ENCODE measurements around the gene CTNNA3. TPM values are rescaled to one million over a fixed set of nuclear protein-coding genes. Genes with fewer than 3 reads are reported as not detected.

Gene CTNNA3
- total and polyA plus RNA-seq, 2 donors (not counting 3 experiments of a cell fraction or from before 2014, with no cell fraction given) = not detected

GRCh38 chr10:66888237-66888636 is 807.8 kb downstream of the CTNNA3 start:
- no peaks in the 10 kb centered on the region for H4K20me1 ChIP-seq (replicated peaks; ENCODE audit: control insufficient read depth, extremely low read depth, insufficient read depth, low read length)
- no peaks in the 10 kb centered on the region for H3K36me3 ChIP-seq (ENCODE audit: control insufficient read depth in 2 of 2, extremely low read depth in 1 of 2, insufficient read depth in 2 of 2, low read length in 2 of 2)
- no peak overlapping the region for H3K4me2 ChIP-seq (ENCODE audit: insufficient read depth, low read length)
- CTCF ChIA-PET = no interaction called here
- no peaks in the 10 kb centered on the region for H3K79me2 ChIP-seq (ENCODE audit: control insufficient read depth, insufficient read depth, low read length)
- dilution Hi-C loops (cut with MboI; ENCODE audit: extremely low pct_ligation_motif_present, low sequenced_read_pairs) = no loop called here
- no peaks in the 10 kb centered on the region for H3K27me3 ChIP-seq (ENCODE audit: control insufficient read depth in 2 of 2, insufficient read depth in 2 of 2, low read length in 2 of 2)
- H3K4me1 ChIP-seq (ENCODE audit: control insufficient read depth, extremely low read depth, insufficient read depth, low read length) = no peaks in the 10 kb centered on the region
- no peak for TF ChIP-seq JUN (IDR thresholded peaks at IDR 0.05; ENCODE audit: borderline replicate concordance, insufficient read depth, insufficient read length, low read depth)
- no peak for TF ChIP-seq GATA2 (IDR thresholded peaks at IDR 0.05; ENCODE audit: insufficient read depth, insufficient read length, low read depth, low read length)
- TF ChIP-seq FOS (IDR thresholded peaks at IDR 0.05; ENCODE audit: borderline replicate concordance, insufficient read depth, low read length) = no peak
- TF ChIP-seq CTCF (IDR thresholded peaks at IDR 0.05; ENCODE audit: extremely low read depth in 1 of 2, insufficient read depth in 1 of 2, low read depth in 1 of 2, low read length in 2 of 2) = no peak
- no peak for TF ChIP-seq POLR2A (IDR thresholded peaks at IDR 0.05; ENCODE audit: low read depth, low read length)
- TF ChIP-seq MAX (IDR thresholded peaks at IDR 0.05; ENCODE audit: insufficient read depth, insufficient read length) = no peak
- no peak for TF ChIP-seq MYC (IDR thresholded peaks at IDR 0.05; ENCODE audit: low read depth, low read length)
- TF ChIP-seq POLR2AphosphoS5 (IDR thresholded peaks at IDR 0.05; ENCODE audit: insufficient read depth, low read depth, low read length) = no peak
- TF ChIP-seq EZH2 (IDR thresholded peaks at IDR 0.05; ENCODE audit: borderline replicate concordance, low read depth, low read length, severe bottlenecking) = no peak
- no TSS peak for BruUV-seq (replicated peaks)
- H3K9me3 ChIP-seq (replicated peaks; ENCODE audit: control insufficient read depth, insufficient read depth, low read length) = no peaks in the 10 kb centered on the region
- H3K4me3 ChIP-seq (replicated peaks in 1 of 3; ENCODE audit: insufficient read depth in 1 of 3, low read depth in 1 of 3, low read length in 3 of 3) = no peak overlapping the region
- intact Hi-C loops (cut with micrococcal nuclease) = no loop called here
- DNase-seq (ENCODE audit: low read depth, low spot score) (no peak), FAIRE-seq (no peak)
- no peak overlapping the region for H2AFZ ChIP-seq (ENCODE audit: low read depth, low read length)
- H3K9me1 ChIP-seq (replicated peaks; ENCODE audit: control insufficient read depth, extremely low read depth, insufficient read depth, low read length) = no peaks in the 10 kb centered on the region
- H3K9ac ChIP-seq (replicated peaks; ENCODE audit: extremely low read depth, insufficient read depth, low read length) = no peak overlapping the region
- no peak overlapping the region for H3K27ac ChIP-seq (ENCODE audit: insufficient read depth, low read depth, low read length)
- POLR2A ChIA-PET = no interaction called here
